HG02885 (cell line): Measurements from ENCODE around the gene TAGLN2.

Experiments used
- ATAC-seq: cut with Tn5 transposase; IDR thresholded peaks from one replicate; pipeline ENCODE4 v1.9.1; 2021; ENCODE audit warnings: mild to moderate bottlenecking; ENCODE audit not compliant: unreplicated experiment, poor library complexity

Gene TAGLN2

GRCh38 chr1:159924025-159924790, 1.1 kb downstream of the TAGLN2 start:
- ATAC-seq: no peak

- ATAC-seq: peak; percentile 28
Observed at GRCh38 chr1:159923203-159924024, 1.9 kb downstream of the TAGLN2 start.

- no peak for ATAC-seq
Observed at GRCh38 chr1:159922511-159923202, 2.6 kb downstream of the TAGLN2 start.

- peak; percentile 17 for ATAC-seq
Observed at GRCh38 chr1:159921700-159922504, 3.4 kb downstream of the TAGLN2 start.

- ATAC-seq: peak; percentile 28
Observed at GRCh38 chr1:159921251-159921650, 4.1 kb downstream of the TAGLN2 start.

- no peak for ATAC-seq
Observed at GRCh38 chr1:159920651-159921050, 4.7 kb downstream of the TAGLN2 start.

- no peak for ATAC-seq
Observed at GRCh38 chr1:159920202-159920601, 5.1 kb downstream of the TAGLN2 start.

- no peak for ATAC-seq
Observed at GRCh38 chr1:159919236-159919865, 6.0 kb downstream of the TAGLN2 start.

GRCh38 chr1:159918352-159919200, 6.7 kb downstream of the TAGLN2 start:
- no peak for ATAC-seq

GRCh38 chr1:159917533-159918351, 7.6 kb downstream of the TAGLN2 start:
- ATAC-seq: no peak

GRCh38 chr1:159916242-159917051, 8.9 kb downstream of the TAGLN2 start:
- no peak for ATAC-seq

- no peak for ATAC-seq
Observed at GRCh38 chr1:159915571-159916241, 9.6 kb downstream of the TAGLN2 start.

- no peak for ATAC-seq
Observed at GRCh38 chr1:159914252-159915018, 10.9 kb downstream of the TAGLN2 start.

GRCh38 chr1:159913451-159914192, 11.7 kb downstream of the TAGLN2 start:
- no peak for ATAC-seq
